ENCODE results near the gene LAMTOR4.
"Not testable (repeated sequence)": the region's sequence is repeated elsewhere in the genome, so short reads cannot be mapped to it uniquely, and the experiment has no call there.

Gene LAMTOR4

DNA sequence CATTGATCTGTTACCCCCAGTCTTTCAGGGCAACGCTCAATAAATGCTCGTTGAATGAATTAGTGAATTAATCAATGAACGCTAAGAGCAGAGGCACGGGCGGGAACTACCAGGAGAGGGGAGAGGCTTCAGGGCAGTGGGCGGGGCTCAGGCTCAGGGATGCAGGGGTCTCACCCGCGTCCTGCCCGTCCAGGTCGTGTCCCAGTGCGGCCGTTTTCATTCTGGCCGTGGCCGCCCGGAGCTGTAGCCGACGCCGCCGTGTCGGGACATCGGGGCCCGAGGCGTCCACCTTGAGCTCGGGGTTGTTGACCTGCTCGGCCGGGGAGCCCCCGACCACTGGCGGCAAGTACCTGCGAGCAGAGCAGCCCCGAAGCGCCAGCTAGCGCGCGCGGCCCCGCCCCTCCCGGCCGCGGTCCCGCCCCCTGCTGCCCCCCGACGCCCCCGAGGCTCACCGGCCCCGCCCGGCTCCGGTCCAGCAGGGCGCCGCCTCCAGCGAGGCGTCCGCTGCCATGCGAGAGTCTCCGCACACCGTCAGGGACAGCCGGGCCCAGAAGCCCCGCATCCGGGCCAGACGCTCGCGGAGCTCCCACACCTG is 22.5 kb downstream of the LAMTOR4 start:
- peak; percentile 29 for DNase-seq (ENCODE audit: low read depth)

DNA sequence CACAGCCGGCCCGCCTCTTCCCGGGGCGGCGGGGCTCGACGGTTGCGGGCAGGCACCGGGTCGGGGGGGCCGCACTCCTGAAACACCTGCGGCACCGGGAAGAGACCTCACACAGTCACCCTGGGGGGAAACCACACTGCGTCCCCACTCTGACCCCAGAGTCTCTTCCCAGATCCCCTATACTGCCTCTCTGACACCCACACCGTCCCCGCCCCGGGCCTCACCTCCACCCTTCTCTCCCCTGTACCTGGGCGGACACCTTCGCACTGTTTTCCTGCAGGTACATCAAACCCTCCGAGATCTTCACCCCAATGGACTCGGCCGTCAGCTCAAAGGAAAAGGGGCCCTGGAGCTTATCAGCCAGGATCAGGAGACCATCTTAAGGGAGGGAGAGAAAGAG is 23.1 kb downstream of the LAMTOR4 start:
- no peak for DNase-seq (ENCODE audit: low read depth)

DNA sequence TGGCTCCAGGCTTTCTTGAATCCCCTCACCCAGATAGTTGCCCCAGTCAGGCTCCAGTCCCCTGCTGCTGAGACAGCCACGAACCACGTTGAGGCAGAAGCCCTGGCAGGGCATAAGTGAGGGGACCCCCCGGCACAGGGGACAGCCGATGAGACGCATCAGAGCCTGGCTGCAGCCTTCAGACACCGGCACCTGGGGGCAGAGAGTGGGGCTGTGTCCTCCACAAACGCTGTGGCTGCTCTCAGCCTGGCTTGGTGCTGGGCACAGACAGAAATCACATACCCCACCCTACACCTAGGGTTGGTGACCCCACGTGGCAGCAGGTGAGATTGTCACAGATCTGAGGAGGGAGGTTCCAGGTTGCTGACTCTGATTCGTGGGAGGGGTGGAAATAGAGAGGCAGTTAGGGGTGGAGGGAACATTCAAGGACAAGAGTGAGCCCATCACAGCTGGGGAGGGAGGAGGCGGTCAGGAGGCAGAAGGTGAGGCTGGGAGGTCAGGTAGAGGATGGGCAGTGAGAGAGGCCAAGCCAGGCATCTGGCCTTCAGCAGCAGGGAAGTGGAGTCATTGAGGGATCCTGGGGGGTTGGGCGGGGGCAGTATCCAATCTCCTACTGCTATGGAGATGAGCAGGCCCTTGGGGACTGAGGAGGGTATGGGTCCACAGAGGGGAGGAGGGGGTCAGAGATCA is 25.2 kb downstream of the LAMTOR4 start:
- no peak for DNase-seq (ENCODE audit: low read depth)

DNA sequence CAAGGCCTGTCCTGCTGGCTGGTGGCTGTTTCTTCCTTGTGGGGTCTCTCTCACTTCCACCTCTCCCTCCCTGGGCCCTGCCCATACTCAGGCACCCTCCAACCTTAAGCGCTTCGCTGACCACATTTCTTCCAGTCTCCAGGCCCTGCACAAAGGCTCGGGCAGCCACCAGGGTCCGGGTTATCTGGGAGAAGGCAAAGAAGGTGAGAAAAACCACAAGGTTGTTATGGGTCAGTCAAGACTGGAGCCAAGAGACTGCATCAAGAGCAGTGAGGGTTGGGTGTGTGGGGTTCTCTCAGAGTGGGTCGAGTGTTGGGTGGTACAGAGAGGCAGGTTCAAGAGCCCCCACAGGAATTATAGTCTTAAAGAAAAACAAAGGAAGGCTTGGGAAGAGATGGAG is 25.9 kb downstream of the LAMTOR4 start:
- no peak for DNase-seq (ENCODE audit: low read depth)

DNA sequence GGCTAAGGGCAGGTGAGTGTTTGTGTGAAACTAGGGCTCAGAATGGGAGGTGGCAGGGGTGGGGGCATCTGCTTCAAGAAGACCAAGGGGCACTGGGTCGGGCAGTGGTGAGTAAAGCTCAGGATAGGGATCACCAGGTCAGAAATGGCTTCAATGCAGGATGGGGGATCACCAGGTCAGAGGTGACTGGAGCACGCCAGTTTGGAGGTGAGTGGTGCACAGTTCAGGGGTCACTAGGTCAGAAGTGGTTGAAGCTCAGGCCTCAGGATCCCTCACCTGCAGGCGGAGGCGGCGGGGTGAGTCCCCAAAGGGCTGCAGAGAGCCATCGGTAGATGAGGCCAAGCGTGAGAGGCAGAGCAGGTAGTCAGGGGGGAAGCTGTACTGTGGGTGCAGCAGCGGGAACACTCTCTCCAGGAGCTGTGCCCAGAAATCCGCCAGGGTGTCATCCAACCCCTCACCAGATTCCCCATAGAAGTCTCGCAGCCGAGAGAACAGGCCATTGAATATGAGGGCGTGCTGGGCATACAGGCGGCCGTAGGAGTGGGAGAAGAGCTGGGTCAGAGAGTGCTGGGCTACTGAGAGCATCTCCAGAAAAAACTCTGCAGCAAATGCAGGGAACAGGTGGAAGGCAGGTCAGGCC is 26.7 kb downstream of the LAMTOR4 start:
- DNase-seq (ENCODE audit: low read depth), result no peak

DNA sequence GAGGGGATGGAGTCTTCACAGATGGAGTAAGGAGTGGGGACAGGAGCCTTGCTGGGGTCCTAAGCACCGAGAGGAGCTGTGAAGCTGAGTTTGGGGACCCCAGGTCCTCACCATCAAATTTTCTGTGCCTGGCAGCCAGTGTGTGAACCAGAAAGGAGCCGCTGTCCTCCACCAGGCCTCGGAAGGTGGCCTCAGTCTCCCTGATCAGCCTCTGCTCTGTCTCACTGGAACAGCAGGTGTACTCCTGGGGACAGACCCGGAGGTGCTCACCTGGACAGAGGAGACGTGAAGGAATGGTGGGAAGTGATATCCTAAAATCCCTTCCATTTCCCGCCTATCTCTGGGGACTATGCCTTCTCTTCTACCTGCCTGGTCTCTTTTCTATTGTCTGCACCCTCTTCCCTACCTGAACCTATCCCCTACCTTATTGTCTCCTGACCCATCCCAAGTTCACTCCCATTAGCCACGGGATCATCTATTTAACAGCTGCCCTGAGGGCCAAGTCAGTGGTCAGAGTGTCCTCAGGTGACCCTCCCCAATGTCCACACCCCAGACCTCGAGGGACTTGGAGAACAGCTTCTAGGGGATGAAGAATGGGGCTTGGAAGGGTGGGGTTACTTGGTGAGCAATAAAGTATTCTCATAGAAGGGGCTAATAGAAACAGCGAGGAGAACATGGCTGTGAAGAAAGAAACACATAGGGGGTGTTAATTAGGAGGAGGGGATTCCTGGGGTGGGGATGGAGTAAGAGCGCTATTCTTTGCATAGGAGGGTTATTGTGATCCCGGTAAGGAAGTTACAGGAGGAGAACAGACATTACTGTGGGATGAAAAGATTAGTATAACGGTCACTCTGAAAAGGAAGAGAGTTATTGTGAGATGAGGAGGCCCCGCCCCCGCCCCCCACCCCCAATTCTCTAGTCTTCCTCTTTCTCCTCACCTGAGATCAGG is 27.7 kb downstream of the LAMTOR4 start:
- DNase-seq (ENCODE audit: low read depth), result no peak

DNA sequence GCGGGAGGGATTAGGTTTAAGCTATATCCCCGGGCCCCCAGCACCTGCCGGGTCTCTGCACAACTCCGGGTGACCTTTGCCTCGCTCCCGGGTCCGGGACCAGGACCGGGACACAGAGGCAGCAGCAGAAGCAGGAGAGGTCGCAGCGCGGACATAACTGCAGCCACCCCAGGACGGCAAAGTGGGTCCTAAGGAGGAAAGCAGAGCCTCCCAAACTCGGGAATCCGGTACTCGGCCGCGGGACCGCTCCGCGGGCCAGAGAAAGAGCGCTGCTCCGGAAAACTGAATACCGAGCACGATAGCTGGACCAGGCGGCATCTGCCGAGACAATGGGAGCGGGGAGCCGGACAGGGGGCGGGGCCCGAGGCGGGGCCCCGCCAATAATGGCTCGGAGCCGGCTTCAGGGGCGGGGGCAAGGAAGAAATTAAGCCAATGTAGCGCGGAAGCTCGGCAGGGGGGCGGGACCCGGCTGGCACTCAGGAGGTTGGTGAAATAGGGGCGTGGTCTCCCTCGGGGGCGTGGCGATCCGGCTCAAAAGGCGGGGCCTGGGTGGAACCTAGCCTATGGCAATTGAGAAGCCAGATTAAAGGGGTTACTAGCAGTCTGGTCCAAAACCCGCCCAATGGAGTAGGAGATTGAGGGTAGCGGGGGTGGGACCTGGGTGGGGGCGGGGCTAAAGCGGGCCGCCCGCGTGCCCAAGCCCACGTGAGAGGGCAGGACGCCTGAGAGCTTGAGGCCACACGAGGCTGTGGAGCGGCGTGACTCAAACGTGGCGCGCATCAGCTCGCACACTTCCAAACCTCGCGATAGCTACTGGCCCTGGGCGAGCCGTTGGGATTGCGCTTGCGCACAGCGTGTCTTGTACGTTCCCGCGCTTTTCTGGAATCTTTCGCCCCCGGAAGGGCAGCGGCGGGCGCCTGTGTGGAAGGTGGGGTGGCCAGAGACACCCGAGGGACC is 28.6 kb downstream of the LAMTOR4 start, which contains the start of the genes GPC2 and STAG3:
TSS of gene GPC2 (minus strand) at position 337 of the 957 bp plus-strand sequence. CDS start at position 155, 182 bp downstream.
TSS of gene STAG3 (plus strand) at position 874 of the 957 bp plus-strand sequence. CDS start 2,639 bp downstream, outside the sequence.
- DNase-seq (ENCODE audit: low read depth), result peak; percentile 92

DNA sequence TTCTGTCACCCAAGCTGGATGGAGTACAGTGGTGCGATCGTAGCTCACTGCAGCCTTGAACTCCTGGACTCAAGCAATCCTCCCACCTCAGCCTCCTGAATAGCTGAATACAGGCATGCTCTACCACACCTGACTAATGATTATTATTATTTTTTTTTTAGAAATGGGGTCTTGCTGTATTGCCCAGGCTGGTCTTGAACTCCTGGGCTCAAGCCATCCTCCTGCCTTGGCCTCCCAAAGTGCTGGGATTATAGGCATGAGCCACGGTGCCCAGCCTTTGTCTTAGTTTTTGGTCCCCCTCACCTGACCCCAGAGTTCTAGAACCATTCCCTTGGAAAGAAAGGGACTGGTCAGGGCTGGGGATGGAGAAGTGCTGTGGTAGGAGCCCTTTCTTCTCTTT is 31.4 kb downstream of the LAMTOR4 start:
- not testable (repeated sequence) for DNase-seq (ENCODE audit: low read depth)

DNA sequence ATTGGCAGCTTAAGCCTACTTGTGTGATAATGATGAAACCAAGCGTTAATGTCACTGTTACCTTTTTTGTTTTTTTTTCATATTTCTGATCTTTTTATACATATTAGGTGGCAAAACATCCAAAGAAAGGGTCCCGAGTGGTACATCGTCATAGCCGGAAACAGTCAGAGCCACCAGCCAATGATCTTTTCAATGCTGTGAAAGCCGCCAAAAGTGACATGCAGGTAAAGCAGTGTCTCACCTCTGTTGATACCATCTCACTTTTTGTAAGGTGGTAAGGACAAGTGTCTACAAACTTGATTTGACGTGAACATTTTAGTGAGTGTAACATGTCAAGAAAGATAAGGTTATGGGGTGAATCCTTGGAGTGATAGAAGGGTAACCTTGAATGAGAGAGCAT is 33.9 kb downstream of the LAMTOR4 start:
- DNase-seq (ENCODE audit: low read depth), result not testable (repeated sequence)

DNA sequence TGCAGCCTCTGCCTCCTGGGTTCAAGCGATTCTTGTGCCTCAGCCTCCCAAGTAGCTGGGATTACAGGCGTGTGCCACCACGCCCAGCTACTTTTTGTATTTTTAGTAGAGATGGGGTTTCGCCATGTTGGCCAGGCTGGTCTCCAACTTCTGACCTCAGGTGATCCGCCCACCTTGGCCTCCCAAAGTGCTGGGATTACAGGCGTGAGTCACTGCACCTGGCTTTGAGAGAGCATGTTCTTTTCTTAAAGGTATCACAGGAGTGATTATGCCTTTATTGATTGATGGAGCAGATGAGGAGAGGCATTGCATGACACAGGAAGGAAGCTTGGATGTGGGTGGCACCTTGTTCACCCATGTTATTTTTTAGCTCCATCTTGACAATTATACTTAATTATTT is 34.4 kb downstream of the LAMTOR4 start:
- DNase-seq (ENCODE audit: low read depth), result not testable (repeated sequence)

DNA sequence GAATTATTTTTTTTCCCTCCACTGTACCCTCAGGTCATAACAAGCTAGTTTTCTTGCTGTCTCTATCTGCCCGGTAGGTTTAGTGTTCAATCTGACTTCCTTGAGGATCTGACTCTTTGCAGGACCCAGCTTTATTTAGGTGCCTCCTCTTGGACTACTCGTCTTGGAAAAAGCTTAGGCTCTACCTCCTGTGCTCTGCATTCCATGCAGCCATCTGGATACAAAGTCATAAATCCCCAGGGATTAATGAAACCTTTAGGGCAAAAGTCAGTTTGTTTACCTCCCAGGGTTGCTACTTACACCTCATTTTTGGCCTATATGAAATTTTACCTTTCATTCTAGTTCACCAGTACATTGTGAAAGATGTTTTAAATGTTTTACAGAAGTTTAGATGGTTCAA is 37.0 kb downstream of the LAMTOR4 start:
- no peak for DNase-seq (ENCODE audit: low read depth)

DNA sequence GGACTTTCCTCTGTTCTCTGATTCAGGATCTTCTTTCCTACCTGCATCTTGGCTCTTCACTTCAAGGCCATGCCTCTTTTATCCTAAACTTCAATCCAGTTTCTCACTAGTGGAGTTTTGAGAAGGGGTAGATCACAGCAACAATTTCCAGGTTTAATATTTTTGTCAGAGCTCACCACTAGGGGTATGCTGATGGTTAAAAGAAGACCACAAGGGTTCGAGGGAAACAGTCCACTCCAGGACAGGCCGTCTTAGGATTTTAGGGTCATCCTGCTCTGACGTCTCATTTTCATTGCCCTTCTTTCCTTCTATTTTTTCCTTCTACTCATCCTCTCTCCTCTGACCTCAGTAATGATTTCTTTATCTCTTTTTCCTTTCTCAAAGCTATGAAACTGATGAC is 40.3 kb downstream of the LAMTOR4 start:
- DNase-seq (ENCODE audit: low read depth), result no peak

DNA sequence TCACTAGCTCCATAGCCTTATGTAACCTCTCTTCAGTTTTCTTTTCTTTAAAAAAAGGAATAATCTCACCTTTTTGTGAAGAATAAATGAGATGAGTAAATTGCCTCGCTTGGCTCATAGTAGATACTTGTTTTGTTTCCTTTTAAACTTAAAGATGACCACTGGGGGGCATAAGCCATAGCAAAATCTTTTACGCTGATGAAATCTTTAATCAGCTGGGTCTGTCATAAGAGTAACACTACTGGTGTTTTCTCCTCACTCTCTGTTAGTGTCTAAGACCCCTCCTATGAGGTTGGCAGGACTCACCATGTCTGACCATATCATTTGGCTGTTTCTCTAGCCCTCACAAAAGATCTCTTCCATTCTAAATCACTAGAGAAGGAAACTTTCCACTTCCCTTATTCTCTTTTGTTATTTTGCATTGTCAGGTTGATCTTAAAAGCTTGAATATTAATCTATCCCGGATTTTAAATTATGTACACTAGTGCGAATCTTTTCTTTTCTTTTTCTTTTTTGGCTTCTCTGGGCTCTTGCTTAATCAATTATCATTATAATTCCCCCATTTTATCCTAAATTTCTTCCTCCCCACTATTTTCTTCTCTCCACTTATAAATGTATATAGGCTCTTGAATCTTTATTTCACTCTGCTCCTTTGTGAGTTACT is 41.5 kb downstream of the LAMTOR4 start:
- DNase-seq (ENCODE audit: low read depth), result no peak

DNA sequence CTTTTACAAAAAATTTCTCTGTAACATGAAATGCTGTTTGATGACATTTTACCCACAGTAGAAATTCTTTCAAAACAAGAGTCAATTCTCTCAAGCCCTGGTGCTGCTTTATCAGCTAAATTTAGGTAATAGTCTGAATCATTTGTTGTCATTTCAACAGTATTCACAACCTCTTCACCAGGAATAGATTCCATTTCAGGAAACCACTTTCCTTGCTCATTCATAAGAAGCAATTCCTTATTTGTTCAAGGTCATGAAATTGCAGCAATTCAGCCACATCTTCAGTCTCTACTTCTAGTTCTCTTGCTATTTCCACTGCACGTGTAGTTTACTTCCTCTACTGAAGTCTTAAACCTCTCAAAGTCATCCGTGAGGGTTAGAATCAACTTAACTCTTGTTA is 43.1 kb downstream of the LAMTOR4 start:
- no peak for DNase-seq (ENCODE audit: low read depth)

DNA sequence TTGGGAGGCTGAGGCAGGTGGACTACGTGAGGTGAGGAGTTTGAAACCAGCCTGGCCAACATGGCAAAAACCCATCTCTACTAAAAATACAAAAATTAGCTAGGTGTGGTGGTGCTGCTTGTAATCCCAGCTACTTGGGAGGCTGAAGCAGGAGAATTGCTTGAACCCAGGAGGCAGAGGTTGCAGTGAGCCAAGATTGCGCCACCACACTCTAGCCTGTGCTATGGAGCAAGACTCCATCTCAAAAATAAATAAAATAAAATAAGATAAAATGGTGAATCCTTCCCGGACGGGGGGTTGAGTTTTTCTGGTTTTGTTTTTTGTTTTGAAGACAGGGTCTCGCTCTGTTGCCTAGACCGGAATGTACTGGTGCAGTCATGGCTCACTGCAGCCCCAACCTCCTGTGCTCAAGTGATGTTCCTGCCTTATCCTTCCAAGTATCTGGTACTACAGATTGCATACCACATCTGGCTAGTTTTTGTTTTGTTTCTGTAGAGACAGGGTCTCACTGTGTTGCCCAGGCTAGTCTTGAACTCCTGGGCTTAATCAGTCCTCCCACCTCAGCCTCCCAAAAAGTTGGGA is 43.7 kb downstream of the LAMTOR4 start:
- not testable (repeated sequence) for DNase-seq (ENCODE audit: low read depth)

DNA sequence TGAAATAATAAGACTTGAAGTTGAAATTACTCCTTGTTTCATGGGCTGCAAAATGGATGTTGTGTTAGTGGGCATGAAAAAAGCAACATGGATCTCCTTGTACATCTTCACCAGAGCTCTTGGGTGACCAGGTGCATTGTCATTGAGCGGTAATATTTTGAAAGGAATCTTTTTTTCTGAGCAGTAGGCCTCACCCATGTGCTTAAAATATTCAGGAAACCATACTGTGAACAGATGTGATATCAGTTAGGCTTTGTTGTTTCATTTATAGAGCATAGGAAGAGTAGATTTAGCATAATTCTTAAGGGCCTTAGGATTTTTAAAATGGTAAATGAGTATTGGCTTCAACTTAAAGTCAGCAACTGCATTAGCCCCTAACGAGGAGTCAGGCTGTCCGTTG is 44.3 kb downstream of the LAMTOR4 start:
- no peak for DNase-seq (ENCODE audit: low read depth)

DNA sequence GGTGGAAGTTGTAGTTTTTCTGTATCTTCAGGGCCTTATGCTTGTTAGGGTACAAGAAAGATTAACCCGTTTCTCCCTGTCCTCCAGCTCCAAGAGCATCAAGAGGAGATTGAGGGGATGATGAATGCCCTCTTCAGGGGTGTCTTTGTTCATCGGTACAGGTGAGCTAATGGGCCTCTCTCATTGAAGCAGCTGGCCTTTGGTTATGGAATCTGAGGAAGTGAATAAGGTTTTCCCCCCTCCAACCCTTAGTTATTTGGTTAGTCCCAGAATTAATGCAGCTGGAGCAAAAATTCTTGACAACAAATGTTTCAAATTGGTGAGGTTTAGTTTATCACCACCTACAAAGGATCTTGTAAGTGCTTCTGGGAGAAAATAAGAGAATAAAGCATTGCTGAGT is 46.5 kb downstream of the LAMTOR4 start:
- no peak for DNase-seq (ENCODE audit: low read depth)

DNA sequence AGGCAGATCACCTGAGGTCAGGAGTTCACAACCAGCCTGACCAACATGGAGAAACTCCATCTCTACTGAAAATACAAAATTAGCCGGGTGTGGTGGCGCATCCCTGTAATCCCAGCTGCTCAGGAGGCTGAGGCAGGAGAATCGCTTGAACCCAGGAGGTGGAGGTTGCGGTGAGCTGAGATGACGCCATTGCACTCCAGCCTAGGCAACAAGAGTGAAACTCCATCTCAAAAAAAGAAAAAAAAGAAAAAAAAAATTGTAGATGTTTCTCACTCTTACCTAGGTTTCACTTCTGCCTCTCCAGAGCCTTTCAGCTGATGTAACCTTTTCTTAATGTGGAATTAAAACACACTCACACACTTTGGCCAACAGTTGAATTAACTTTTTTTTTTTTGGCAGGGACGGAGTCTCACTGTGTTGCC is 47.2 kb downstream of the LAMTOR4 start:
- DNase-seq (ENCODE audit: low read depth), result not testable (repeated sequence)

DNA sequence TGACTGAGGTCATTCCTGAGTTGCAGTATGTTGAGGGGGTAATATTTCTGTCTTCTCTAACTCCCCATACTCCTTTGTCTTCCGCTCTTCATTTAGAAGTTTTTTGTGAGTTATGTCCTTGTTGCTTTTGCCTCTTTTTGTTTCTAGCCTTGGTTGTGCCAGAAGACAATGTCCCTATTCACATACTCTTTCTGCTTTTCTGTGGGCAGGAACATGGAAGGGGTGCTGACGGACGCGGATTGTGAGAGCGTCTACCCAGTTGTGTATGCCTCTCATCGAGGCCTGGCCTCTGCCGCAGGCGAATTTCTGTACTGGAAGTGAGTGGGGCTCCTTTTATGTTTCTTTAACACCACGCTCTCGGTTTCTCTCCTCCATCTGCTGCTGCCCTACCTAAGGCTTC is 49.5 kb downstream of the LAMTOR4 start:
- no peak for DNase-seq (ENCODE audit: low read depth)

DNA sequence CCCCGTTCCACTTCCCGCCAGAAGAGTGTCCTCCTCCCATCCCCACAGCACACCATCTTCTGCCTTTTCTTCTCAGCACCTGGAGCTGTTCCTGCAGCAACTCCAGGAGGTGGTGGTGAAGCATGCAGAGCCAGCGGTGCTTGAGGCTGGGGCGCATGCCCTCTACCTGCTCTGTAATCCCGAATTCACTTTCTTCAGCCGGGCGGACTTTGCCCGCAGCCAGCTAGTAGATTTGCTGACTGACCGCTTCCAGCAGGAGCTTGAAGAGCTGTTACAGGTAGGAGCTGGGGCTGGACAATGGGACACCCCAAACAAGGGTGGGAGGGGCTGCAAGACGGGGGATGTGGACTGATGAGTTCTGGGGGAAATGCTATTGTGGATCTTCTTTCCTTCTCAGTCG is 52.0 kb downstream of the LAMTOR4 start:
- DNase-seq (ENCODE audit: low read depth), result no peak

Measured in T-helper 22 cell (primary cell).